ENCODE measurements around the gene CBARP.
A peak's percentile ranks its signal among the peaks of the same experiment; 100 is the strongest.

CBARP gene

GRCh38 chr19:1224047-1224825, 13.6 kb downstream of the CBARP start:
- DNase-seq (ENCODE audit: low spot score) (no peak), ATAC-seq (ENCODE audit: low read depth) (no peak)
- no peak overlapping the region for H3K4me3 ChIP-seq (ENCODE audit: severe bottlenecking)
- no peaks in the 10 kb centered on the region for H3K27me3 ChIP-seq (ENCODE audit: insufficient read depth, poor library complexity, severe bottlenecking)
- H3K9me3 ChIP-seq (ENCODE audit: severe bottlenecking) = no peaks in the 10 kb centered on the region
- H3K27ac ChIP-seq (ENCODE audit: poor library complexity, severe bottlenecking) = no peak overlapping the region
- peaks cover 29% of the 10 kb centered on the region for H3K36me3 ChIP-seq (ENCODE audit: low read depth)
- TF ChIP-seq CTCF (IDR thresholded peaks at IDR 0.05; ENCODE audit: poor library complexity, severe bottlenecking) = no peak
- no peaks in the 10 kb centered on the region for H3K4me1 ChIP-seq (ENCODE audit: insufficient read depth, poor library complexity, severe bottlenecking)

GRCh38 chr19:1223018-1223855, 14.6 kb downstream of the CBARP start:
- no peak for DNase-seq (ENCODE audit: low spot score)
- H3K27ac ChIP-seq (ENCODE audit: poor library complexity, severe bottlenecking) = no peak overlapping the region

GRCh38 chr19:1222394-1222793, 15.4 kb downstream of the CBARP start:
- no peaks in the 10 kb centered on the region for H3K4me1 ChIP-seq (ENCODE audit: insufficient read depth, poor library complexity, severe bottlenecking)
- no peak for ATAC-seq (ENCODE audit: low read depth)
- no peak for TF ChIP-seq CTCF (IDR thresholded peaks at IDR 0.05; ENCODE audit: poor library complexity, severe bottlenecking)
- H3K4me3 ChIP-seq (ENCODE audit: severe bottlenecking) = no peak overlapping the region
- DNase-seq (ENCODE audit: low spot score) = no peak
- peaks cover 25% of the 10 kb centered on the region for H3K36me3 ChIP-seq (ENCODE audit: low read depth)
- H3K27me3 ChIP-seq (ENCODE audit: insufficient read depth, poor library complexity, severe bottlenecking) = no peaks in the 10 kb centered on the region
- no peak overlapping the region for H3K27ac ChIP-seq (ENCODE audit: poor library complexity, severe bottlenecking)
- H3K9me3 ChIP-seq (ENCODE audit: severe bottlenecking) = no peaks in the 10 kb centered on the region

More at GRCh38 chr19:1223018-1223855, 14.6 kb downstream of the CBARP start:
- no peak overlapping the region for H3K4me3 ChIP-seq (ENCODE audit: severe bottlenecking)
- H3K4me1 ChIP-seq (ENCODE audit: insufficient read depth, poor library complexity, severe bottlenecking) = no peaks in the 10 kb centered on the region
- TF ChIP-seq CTCF (IDR thresholded peaks at IDR 0.05; ENCODE audit: poor library complexity, severe bottlenecking) = peak; percentile 65
- H3K27me3 ChIP-seq (ENCODE audit: insufficient read depth, poor library complexity, severe bottlenecking) = no peaks in the 10 kb centered on the region
- no peaks in the 10 kb centered on the region for H3K9me3 ChIP-seq (ENCODE audit: severe bottlenecking)
- peak; percentile 64 for ATAC-seq (ENCODE audit: low read depth)
- peaks cover 28% of the 10 kb centered on the region for H3K36me3 ChIP-seq (ENCODE audit: low read depth)

GRCh38 chr19:1221904-1222255, 15.9 kb downstream of the CBARP start:
- Histone ChIP-seq H3K4me1 (ENCODE audit: insufficient read depth, poor library complexity, severe bottlenecking) (peaks cover under 1% of the 10 kb centered on the region), H3K9me3 (ENCODE audit: severe bottlenecking) (no peaks in the 10 kb centered on the region), H3K27ac (ENCODE audit: poor library complexity, severe bottlenecking) (no peak overlapping the region), H3K36me3 (ENCODE audit: low read depth) (peaks cover 25% of the 10 kb centered on the region), H3K4me3 (ENCODE audit: severe bottlenecking) (no peak overlapping the region), H3K27me3 (ENCODE audit: insufficient read depth, poor library complexity, severe bottlenecking) (no peaks in the 10 kb centered on the region)
- ATAC-seq (ENCODE audit: low read depth) (no peak), DNase-seq (ENCODE audit: low spot score) (no peak)
- TF ChIP-seq CTCF (IDR thresholded peaks at IDR 0.05; ENCODE audit: poor library complexity, severe bottlenecking) = no peak
